ENCODE results near the gene TRPT1. TPM values are rescaled to one million over a fixed set of nuclear protein-coding genes. Genes with fewer than 3 reads are reported as not detected.

The TRPT1 gene
- total RNA-seq, 2 donors from 2014 or later: 45.6 to 60.4 TPM

- peak overlapping the region; percentile 38 for H3K27ac Mint-ChIP-seq
- WGBS, 2 experiments (ENCODE audit: insufficient coverage in 1 of 2, insufficient read length in 1 of 2): 93 to 100% methylated on average over 4 to 5 of the region's 5 CpGs
- H3K27ac ChIP-seq (ENCODE audit: low read depth, low read length): no peak overlapping the region
- peaks cover 22% of the 10 kb centered on the region for H3K36me3 Mint-ChIP-seq (ENCODE audit: low read depth)
- H3K9me3 Mint-ChIP-seq: no peaks in the 10 kb centered on the region
- peaks cover 9% of the 10 kb centered on the region for H3K4me1 ChIP-seq (ENCODE audit: control insufficient read depth, insufficient read depth, low read length)
- H3K36me3 ChIP-seq (ENCODE audit: control insufficient read depth, insufficient read depth, low read length): peaks cover 37% of the 10 kb centered on the region
- H3K4me3 ChIP-seq (ENCODE audit: low read length): no peak overlapping the region
- H3K27me3 ChIP-seq (ENCODE audit: control insufficient read depth, insufficient read depth, low read length, poor library complexity, severe bottlenecking): no peaks in the 10 kb centered on the region
- no peak overlapping the region for H3K9ac ChIP-seq (ENCODE audit: extremely low read depth, low read length, poor library complexity, severe bottlenecking)
- H3K27me3 Mint-ChIP-seq (ENCODE audit: insufficient read depth): no peaks in the 10 kb centered on the region
- no peaks in the 10 kb centered on the region for H3K9me3 ChIP-seq (ENCODE audit: control insufficient read depth, low read length)
- peak overlapping the region; percentile 86 for H3K4me3 Mint-ChIP-seq
- no peak for TF ChIP-seq CTCF (conservative IDR thresholded peaks at IDR 0.05)
- peaks cover 21% of the 10 kb centered on the region for H3K4me1 Mint-ChIP-seq
- DNase-seq: no peak
These were observed 27.5 kb upstream of the TRPT1 start for GRCh38 chr11:64253481-64253880.

- H3K27ac ChIP-seq (ENCODE audit: low read depth, low read length): no peak overlapping the region
- 89% methylated on average over 7 to 8 of the region's 8 CpGs for WGBS, 2 experiments (ENCODE audit: insufficient coverage in 1 of 2, insufficient read length in 1 of 2)
- H3K36me3 ChIP-seq (ENCODE audit: control insufficient read depth, insufficient read depth, low read length): peaks cover 33% of the 10 kb centered on the region
- peaks cover 19% of the 10 kb centered on the region for H3K36me3 Mint-ChIP-seq (ENCODE audit: low read depth)
- peak overlapping the region; percentile 94 for H3K4me3 ChIP-seq (ENCODE audit: low read length)
- no peak for DNase-seq
- peaks cover 25% of the 10 kb centered on the region for H3K4me1 Mint-ChIP-seq
- H3K4me1 ChIP-seq (ENCODE audit: control insufficient read depth, insufficient read depth, low read length): peaks cover 11% of the 10 kb centered on the region
- no peak overlapping the region for H3K27ac Mint-ChIP-seq
- H3K4me3 Mint-ChIP-seq: peak overlapping the region; percentile 86
- H3K9me3 ChIP-seq (ENCODE audit: control insufficient read depth, low read length): no peaks in the 10 kb centered on the region
- no peak overlapping the region for H3K9ac ChIP-seq (ENCODE audit: extremely low read depth, low read length, poor library complexity, severe bottlenecking)
- H3K27me3 ChIP-seq (ENCODE audit: control insufficient read depth, insufficient read depth, low read length, poor library complexity, severe bottlenecking): no peaks in the 10 kb centered on the region
- H3K27me3 Mint-ChIP-seq (ENCODE audit: insufficient read depth): no peaks in the 10 kb centered on the region
- no peaks in the 10 kb centered on the region for H3K9me3 Mint-ChIP-seq
- no peak for TF ChIP-seq CTCF (conservative IDR thresholded peaks at IDR 0.05)
These were observed 27.1 kb upstream of the TRPT1 start for GRCh38 chr11:64253043-64253442.

- Histone ChIP-seq H3K4me3 (ENCODE audit: low read length) (peak overlapping the region; percentile 94), H3K27me3 (ENCODE audit: control insufficient read depth, insufficient read depth, low read length, poor library complexity, severe bottlenecking) (no peaks in the 10 kb centered on the region), H3K27ac (ENCODE audit: low read depth, low read length) (no peak overlapping the region), H3K36me3 (ENCODE audit: control insufficient read depth, insufficient read depth, low read length) (peaks cover 33% of the 10 kb centered on the region), H3K9ac (ENCODE audit: extremely low read depth, low read length, poor library complexity, severe bottlenecking) (peak overlapping the region; percentile 69), H3K4me1 (ENCODE audit: control insufficient read depth, insufficient read depth, low read length) (peaks cover 11% of the 10 kb centered on the region), H3K9me3 (ENCODE audit: control insufficient read depth, low read length) (no peaks in the 10 kb centered on the region)
- H3K36me3 Mint-ChIP-seq (ENCODE audit: low read depth): peaks cover 14% of the 10 kb centered on the region
- H3K27me3 Mint-ChIP-seq (ENCODE audit: insufficient read depth): no peaks in the 10 kb centered on the region
- peak; percentile 40 for TF ChIP-seq CTCF (conservative IDR thresholded peaks at IDR 0.05)
- H3K9me3 Mint-ChIP-seq: no peaks in the 10 kb centered on the region
- WGBS, 2 experiments (ENCODE audit: insufficient coverage in 1 of 2, insufficient read length in 1 of 2): 6 to 12% methylated on average over 9 to 21 of the region's 23 CpGs
- peak; percentile 72 for DNase-seq
- peak overlapping the region; percentile 85 for H3K27ac Mint-ChIP-seq
- H3K4me1 Mint-ChIP-seq: peaks cover 29% of the 10 kb centered on the region
- H3K4me3 Mint-ChIP-seq: peak overlapping the region; percentile 86
These were observed 26.3 kb upstream of the TRPT1 start for GRCh38 chr11:64252003-64252872.
